OCI-LY1 (cell line): ENCODE results near the gene TMC5.

Experiments
- H2AFZ ChIP-seq: fragments of 200-600 bp; sonication (generic), shearing (Covaris generic); 2 replicates; pipeline ENCODE4 v1.6.0; 2014; ENCODE audit warnings: antibody characterized with exemption, mild to moderate bottlenecking, low read length
- H3F3A ChIP-seq: fragments of 200-600 bp; sonication (generic), shearing (Covaris generic); 2 replicates; pipeline ENCODE4 v1.6.0; 2014; ENCODE audit warnings: mild to moderate bottlenecking, antibody characterized with exemption, low read length, moderate library complexity; ENCODE audit not compliant: insufficient read depth
- H3K27ac ChIP-seq: fragments of 200-600 bp; sonication (generic); 2 replicates; pipeline ENCODE4 v1.5.1; 2014; ENCODE audit warnings: low read length, mixed run types, mild to moderate bottlenecking, low read depth; ENCODE audit not compliant: poor library complexity, severe bottlenecking
- H3K27me3 ChIP-seq: fragments of 200-600 bp; sonication (generic); 2 replicates; pipeline ENCODE4 v1.6.0; 2014; ENCODE audit warnings: antibody characterized with exemption, mild to moderate bottlenecking, low read length, moderate library complexity; ENCODE audit not compliant: insufficient read depth
- H3K36me3 ChIP-seq: fragments of 200-600 bp; sonication (generic); 2 replicates; pipeline ENCODE4 v1.6.1; 2014; ENCODE audit warnings: mild to moderate bottlenecking, antibody characterized with exemption, low read length, moderate library complexity, mixed read lengths; ENCODE audit not compliant: insufficient read depth
- H3K4me1 ChIP-seq: fragments of 200-600 bp; sonication (generic); 2 replicates; pipeline ENCODE4 v1.5.1; 2014; ENCODE audit warnings: mild to moderate bottlenecking, low read length, moderate library complexity; ENCODE audit not compliant: insufficient read depth, severe bottlenecking
- H3K4me2 ChIP-seq: fragments of 200-600 bp; sonication (generic), shearing (Covaris generic); 2 replicates; pipeline ENCODE4 v1.6.1; 2014; ENCODE audit warnings: low read length
- H3K4me3 ChIP-seq: fragments of 200-600 bp; sonication (generic); 2 replicates; pipeline ENCODE4 v1.5.1; 2014; ENCODE audit warnings: low read length, low read depth, mild to moderate bottlenecking, mixed read lengths; ENCODE audit not compliant: poor library complexity, severe bottlenecking
- H3K79me2 ChIP-seq: fragments of 200-600 bp; shearing (Covaris generic); 2 replicates; pipeline ENCODE4 v1.6.1; 2016; ENCODE audit warnings: mixed run types, low read length, mixed read lengths; ENCODE audit not compliant: insufficient read depth
- H3K9ac ChIP-seq: fragments of 200-600 bp; sonication (generic), shearing (Covaris generic); 2 replicates; pipeline ENCODE4 v1.6.1; 2014; ENCODE audit warnings: mild to moderate bottlenecking, low read length, mixed read lengths
- H3K9me2 ChIP-seq: fragments of 200-600 bp; sonication (generic), shearing (Covaris generic); 2 replicates; pipeline ENCODE4 v1.6.1; 2014; ENCODE audit warnings: low read depth, mild to moderate bottlenecking, low read length, mixed read lengths
- H3K9me3 ChIP-seq: fragments of 200-600 bp; shearing (Covaris generic); 2 replicates; pipeline ENCODE4 v1.6.1; 2014; ENCODE audit warnings: low read length, mixed read lengths
- H4K20me1 ChIP-seq: fragments of 200-600 bp; sonication (generic), shearing (Covaris generic); 2 replicates; pipeline ENCODE4 v1.6.0; 2016; ENCODE audit warnings: mild to moderate bottlenecking, low read length; ENCODE audit not compliant: insufficient read depth
- CTCF ChIP-seq: fragments of 200-600 bp; sonication (generic), shearing (Covaris generic); IDR thresholded peaks from 2 replicates; pipeline ENCODE4 v1.5.1; 2017; ENCODE audit warnings: mild to moderate bottlenecking, antibody characterized with exemption, low read length, moderate library complexity, mixed read lengths
- EZH2 ChIP-seq: fragments of 200-600 bp; sonication (generic), shearing (Covaris generic); IDR thresholded peaks from 2 replicates; pipeline ENCODE4 v1.8.0; 2017; ENCODE audit warnings: borderline replicate concordance, mixed run types, mild to moderate bottlenecking, antibody characterized with exemption, low read length, moderate library complexity, mixed read lengths

TMC5 gene

GRCh38 chr16:19506965-19507364, 89.3 kb downstream of the TMC5 start:
- Histone ChIP-seq H3F3A (no peaks in the 10 kb centered on the region), H3K36me3 (peaks cover 81% of the 10 kb centered on the region), H3K79me2 (no peaks in the 10 kb centered on the region), H2AFZ (no peak overlapping the region), H3K9me2 (no peaks in the 10 kb centered on the region), H3K9me3 (no peaks in the 10 kb centered on the region), H3K9ac (no peak overlapping the region), H3K4me2 (no peak overlapping the region), H3K27ac (no peak overlapping the region), H3K4me1 (no peaks in the 10 kb centered on the region), H4K20me1 (no peaks in the 10 kb centered on the region), H3K4me3 (no peak overlapping the region), H3K27me3 (no peaks in the 10 kb centered on the region)
- TF ChIP-seq EZH2 (no peak), CTCF (no peak)

- no peaks in the 10 kb centered on the region for H3K9me3 ChIP-seq
- H3F3A ChIP-seq: no peaks in the 10 kb centered on the region
- no peak overlapping the region for H3K4me2 ChIP-seq
- no peak overlapping the region for H2AFZ ChIP-seq
- no peak overlapping the region for H3K27ac ChIP-seq
- no peak overlapping the region for H3K9ac ChIP-seq
- no peaks in the 10 kb centered on the region for H4K20me1 ChIP-seq
- H3K4me3 ChIP-seq: no peak overlapping the region
- H3K36me3 ChIP-seq: peaks cover 79% of the 10 kb centered on the region
- H3K4me1 ChIP-seq: no peaks in the 10 kb centered on the region
- H3K27me3 ChIP-seq: no peaks in the 10 kb centered on the region
- TF ChIP-seq EZH2 (no peak), CTCF (no peak)
- no peaks in the 10 kb centered on the region for H3K79me2 ChIP-seq
- H3K9me2 ChIP-seq: no peaks in the 10 kb centered on the region
Measured at GRCh38 chr16:19507867-19508266, 90.2 kb downstream of the TMC5 start.

GRCh38 chr16:19512297-19512696, 94.6 kb downstream of the TMC5 start:
- TF ChIP-seq CTCF (no peak), EZH2 (no peak)
- H3K9me2 ChIP-seq: no peaks in the 10 kb centered on the region
- no peak overlapping the region for H3K27ac ChIP-seq
- no peak overlapping the region for H2AFZ ChIP-seq
- H3K36me3 ChIP-seq: peaks cover 87% of the 10 kb centered on the region
- H3K4me1 ChIP-seq: no peaks in the 10 kb centered on the region
- no peak overlapping the region for H3K4me3 ChIP-seq
- H4K20me1 ChIP-seq: no peaks in the 10 kb centered on the region
- H3K4me2 ChIP-seq: no peak overlapping the region
- H3K9ac ChIP-seq: no peak overlapping the region
- no peaks in the 10 kb centered on the region for H3K9me3 ChIP-seq
- no peaks in the 10 kb centered on the region for H3K79me2 ChIP-seq
- no peaks in the 10 kb centered on the region for H3K27me3 ChIP-seq
- no peaks in the 10 kb centered on the region for H3F3A ChIP-seq
